Smooth muscle cell (in vitro differentiated cells): ENCODE measurements around the gene GRB7. TPM values are rescaled to one million over a fixed set of nuclear protein-coding genes. Genes with fewer than 3 reads are reported as not detected.

Source experiments
- DNase-seq: peaks from one replicate; lab custom pipeline; 2025; ENCODE audit not compliant: unreplicated experiment; lab: John Stamatoyannopoulos, UW
- H2AFZ ChIP-seq: fragments of 200-600 bp; sonication (generic); 2 replicates; pipeline ENCODE4 v1.6.0; 2016; ENCODE audit warnings: antibody characterized with exemption, low read depth, mild to moderate bottlenecking
- H3F3A ChIP-seq: fragments of 200-600 bp; sonication (generic); 2 replicates; pipeline ENCODE4 v1.6.0; 2017; ENCODE audit warnings: antibody characterized with exemption, low read depth
- H3K27ac ChIP-seq: fragments of 200-600 bp; sonication (generic); 2 replicates; pipeline ENCODE4 v1.5.1; 2016; ENCODE audit warnings: low read depth, mild to moderate bottlenecking
- H3K27me3 ChIP-seq: fragments of 200-600 bp; sonication (generic); 2 replicates; pipeline ENCODE4 v1.6.1; 2016; ENCODE audit warnings: low read depth, mild to moderate bottlenecking
- H3K36me3 ChIP-seq: fragments of 200-600 bp; sonication (generic); 2 replicates; pipeline ENCODE4 v1.5.1; 2016; ENCODE audit warnings: low read depth
- H3K4me1 ChIP-seq: fragments of 200-600 bp; sonication (generic); 2 replicates; pipeline ENCODE4 v1.5.1; 2016; ENCODE audit warnings: low read depth
- H3K4me2 ChIP-seq: fragments of 200-600 bp; sonication (generic); 2 replicates; pipeline ENCODE4 v1.6.0; 2016; ENCODE audit warnings: mild to moderate bottlenecking
- H3K4me3 ChIP-seq: fragments of 200-600 bp; sonication (generic); 2 replicates; pipeline ENCODE4 v1.5.1; 2016; ENCODE audit warnings: mild to moderate bottlenecking
- H3K79me2 ChIP-seq: fragments of 200-600 bp; sonication (generic); 2 replicates; pipeline ENCODE4 v1.6.0; 2016; ENCODE audit warnings: low read depth, mild to moderate bottlenecking
- H3K9ac ChIP-seq: fragments of 200-600 bp; sonication (generic); 2 replicates; pipeline ENCODE4 v1.6.0; 2016; ENCODE audit warnings: low read depth
- H3K9me3 ChIP-seq: fragments of 200-600 bp; sonication (generic); replicated peaks from 2 replicates; pipeline ENCODE4 v1.5.1; 2016; ENCODE audit warnings: low read depth
- H4K20me1 ChIP-seq: fragments of 200-600 bp; sonication (generic); 2 replicates; pipeline ENCODE4 v1.6.0; 2016; ENCODE audit warnings: low read depth
- CTCF ChIP-seq: fragments of 200-600 bp; sonication (generic); IDR thresholded peaks from 2 replicates; pipeline ENCODE4 v1.5.1; 2017; ENCODE audit warnings: borderline replicate concordance, mild to moderate bottlenecking, antibody characterized with exemption; ENCODE audit not compliant: insufficient read depth, poor library complexity, severe bottlenecking
- WGBS: methylation state at CpG from one replicate; pipeline ENCODE4 v1.1.7; 2016; ENCODE audit warnings: low lambda C conversion rate; 5-methylcytosine and 5-hydroxymethylcytosine counted together
- polyA plus RNA-seq: library from polyadenylated mRNA; unstranded; fragments of >200 nt; fragmentation: Nextera tagmentation; extraction: Ambion mirVana; gene quantifications from 2 replicates; pipeline ENCODE4 v1.2.1, GENCODE V29; 2016
- total RNA-seq: library from RNA; depleted of rRNA; stranded (reverse); fragments of >200 nt; gene quantifications from 2 replicates; pipeline ENCODE4 v1.2.3, GENCODE V29; 2014

Gene GRB7
- total and polyA plus RNA-seq, 2 experiments from 2014 or later: 2.7 to 4.1 TPM

GRCh38 chr17:39791111-39791992 lies 53.6 kb downstream of the GRB7 start:
- TF ChIP-seq CTCF: no peak
- H3K4me1 ChIP-seq: peaks cover 10% of the 10 kb centered on the region
- no peaks in the 10 kb centered on the region for H3F3A ChIP-seq
- H3K79me2 ChIP-seq: no peaks in the 10 kb centered on the region
- no peak overlapping the region for H3K4me2 ChIP-seq
- DNase-seq: no peak
- no peak overlapping the region for H3K27ac ChIP-seq
- no peak overlapping the region for H3K9ac ChIP-seq
- H3K4me3 ChIP-seq: no peak overlapping the region
- 51% methylated on average over 6 of the region's 6 CpGs for WGBS
- H4K20me1 ChIP-seq: no peaks in the 10 kb centered on the region
- H2AFZ ChIP-seq: no peak overlapping the region
- no peaks in the 10 kb centered on the region for H3K36me3 ChIP-seq
- no peaks in the 10 kb centered on the region for H3K27me3 ChIP-seq
- no peaks in the 10 kb centered on the region for H3K9me3 ChIP-seq

- H3K36me3 ChIP-seq: no peaks in the 10 kb centered on the region
- TF ChIP-seq CTCF: no peak
- H3F3A ChIP-seq: no peaks in the 10 kb centered on the region
- no peak overlapping the region for H3K4me2 ChIP-seq
- 92% methylated on average over 10 of the region's 10 CpGs for WGBS
- H3K4me1 ChIP-seq: peaks cover 10% of the 10 kb centered on the region
- no peak overlapping the region for H3K9ac ChIP-seq
- no peaks in the 10 kb centered on the region for H3K27me3 ChIP-seq
- no peak overlapping the region for H3K27ac ChIP-seq
- H4K20me1 ChIP-seq: no peaks in the 10 kb centered on the region
- H2AFZ ChIP-seq: no peak overlapping the region
- H3K4me3 ChIP-seq: no peak overlapping the region
- no peaks in the 10 kb centered on the region for H3K9me3 ChIP-seq
- H3K79me2 ChIP-seq: no peaks in the 10 kb centered on the region
- no peak for DNase-seq
These were observed 54.9 kb downstream of the GRB7 start for GRCh38 chr17:39792526-39793221.

GRCh38 chr17:39793301-39793872 lies 55.6 kb downstream of the GRB7 start:
- Histone ChIP-seq H3K4me2 (no peak overlapping the region), H3K36me3 (no peaks in the 10 kb centered on the region), H2AFZ (no peak overlapping the region), H3K27ac (no peak overlapping the region), H4K20me1 (no peaks in the 10 kb centered on the region), H3K4me3 (no peak overlapping the region), H3F3A (no peaks in the 10 kb centered on the region), H3K27me3 (no peaks in the 10 kb centered on the region), H3K9ac (no peak overlapping the region), H3K9me3 (no peaks in the 10 kb centered on the region), H3K79me2 (no peaks in the 10 kb centered on the region), H3K4me1 (peaks cover 10% of the 10 kb centered on the region)
- no peak for TF ChIP-seq CTCF
- DNase-seq: no peak
- WGBS: 72% methylated on average over 3 of the region's 3 CpGs
